Keratinocyte (primary cell): ENCODE measurements around the gene IFNL2. TPM values are rescaled to one million over a fixed set of nuclear protein-coding genes. Genes with fewer than 3 reads are reported as not detected.

ENCODE experiments used
- DNase-seq: peaks from one replicate; pipeline ENCODE4 v3.0.0-alpha.2; 2011; ENCODE audit warnings: low read depth, missing footprints, low spot score
- FAIRE-seq: peaks from 2 replicates; lab custom pipeline; 2011; peaks lifted over from hg19 to GRCh38; lab: Jason Lieb, UNC
- H2AFZ ChIP-seq: 2 replicates; pipeline ENCODE4 v1.6.0; 2012; ENCODE audit warnings: low read length, control low read depth, inconsistent platforms; ENCODE audit not compliant: control insufficient read depth
- H3K27ac ChIP-seq: 2 replicates; pipeline ENCODE4 v1.5.1; 2011; ENCODE audit warnings: low read length; ENCODE audit not compliant: control insufficient read depth, insufficient read depth
- H3K27me3 ChIP-seq: 3 replicates; pipeline ENCODE4 v1.6.0; 2011; ENCODE audit warnings: low read length; ENCODE audit not compliant: control insufficient read depth, insufficient read depth; ENCODE audit errors: extremely low read depth
- H3K36me3 ChIP-seq, 2 experiments: 2 replicates in 1 of 2; 3 replicates in 1 of 2; pipeline ENCODE4 v1.5.1; 2011; ENCODE audit warnings: low read length in 2 of 2, mild to moderate bottlenecking in 1 of 2; ENCODE audit not compliant: control insufficient read depth in 2 of 2, insufficient read depth in 2 of 2; ENCODE audit errors: extremely low read depth in 1 of 2
- H3K4me1 ChIP-seq: 3 replicates; pipeline ENCODE4 v1.5.1; 2011; ENCODE audit warnings: low read length; ENCODE audit not compliant: control insufficient read depth, insufficient read depth; ENCODE audit errors: extremely low read depth
- H3K4me2 ChIP-seq: 3 replicates; pipeline ENCODE4 v1.6.0; 2011; ENCODE audit warnings: low read depth, low read length; ENCODE audit not compliant: control insufficient read depth, insufficient read depth; ENCODE audit errors: extremely low read depth
- H3K4me3 ChIP-seq, 3 experiments: fragments of 200-600 bp in 1 of 3; sonication (generic) in 1 of 3; 2 replicates in 2 of 3; 3 replicates in 1 of 3; pipeline ENCODE4 v1.5.1; 2011 to 2016; ENCODE audit warnings: low read length in 3 of 3, mild to moderate bottlenecking in 3 of 3, control low read depth in 2 of 3, inconsistent platforms in 1 of 3, low read depth in 1 of 3, mixed read lengths in 1 of 3, mixed run types in 1 of 3, moderate library complexity in 1 of 3; ENCODE audit not compliant: control insufficient read depth in 2 of 3, insufficient read depth in 2 of 3; ENCODE audit errors: extremely low read depth in 1 of 3
- H3K79me2 ChIP-seq: 2 replicates; pipeline ENCODE4 v1.6.0; 2012; ENCODE audit warnings: low read length; ENCODE audit not compliant: control insufficient read depth, insufficient read depth
- H3K9ac ChIP-seq: 3 replicates; pipeline ENCODE4 v1.6.0; 2011; ENCODE audit warnings: low read length; ENCODE audit not compliant: control insufficient read depth, insufficient read depth; ENCODE audit errors: extremely low read depth
- H3K9me1 ChIP-seq: 3 replicates; pipeline ENCODE4 v1.6.0; 2011; ENCODE audit warnings: low read length; ENCODE audit not compliant: control insufficient read depth, insufficient read depth; ENCODE audit errors: extremely low read depth
- H3K9me3 ChIP-seq: 2 replicates; pipeline ENCODE4 v1.5.1; 2012; ENCODE audit warnings: low read depth, low read length; ENCODE audit not compliant: control insufficient read depth
- H4K20me1 ChIP-seq: 3 replicates; pipeline ENCODE4 v1.6.0; 2011; ENCODE audit warnings: low read length; ENCODE audit not compliant: control insufficient read depth, insufficient read depth; ENCODE audit errors: extremely low read depth
- CTCF ChIP-seq, 3 experiments: IDR thresholded peaks in 1 of 3; conservative IDR thresholded peaks in 1 of 3; optimal IDR thresholded peaks in 1 of 3; 2 replicates in 2 of 3; 3 replicates in 1 of 3; pipeline versions ENCODE3 to v1.5.1; 2011; ENCODE audit warnings: low read length in 3 of 3, mild to moderate bottlenecking in 3 of 3, moderate library complexity in 2 of 3, control low read depth in 1 of 3, inconsistent platforms in 1 of 3; ENCODE audit not compliant: insufficient read depth in 2 of 3; ENCODE audit errors: extremely low read depth in 1 of 3
- EZH2 ChIP-seq: IDR thresholded peaks from one replicate; pipeline ENCODE4 v1.6.1; 2012; ENCODE audit warnings: inconsistent platforms, mild to moderate bottlenecking, low read length, moderate library complexity
- dilution Hi-C: fragments of 300-500 bp; cut with MboI; formaldehyde crosslinking; loops from one replicate; pipeline ENCODE4 v1.7.0; 2020; ENCODE audit warnings: low sequenced_read_pairs; ENCODE audit not compliant: extremely low pct_ligation_motif_present
- polyA plus RNA-seq, 5 experiments: library from polyadenylated mRNA; depleted of rRNA in 3 of 5; stranded (reverse) in 3 of 5; stranded (forward) in 1 of 5; unstranded in 1 of 5; fragments of >200 nt; gene quantifications; 1 replicate in 1 of 5; 2 replicates in 3 of 5; 3 replicates in 1 of 5; pipeline versions ENCODE4 v1.2.1 to v1.2.3, GENCODE V29; 2011 to 2012; ENCODE audit warnings: missing spikeins in 2 of 5, low read depth in 1 of 5, low replicate concordance in 1 of 5

IFNL2 gene
- polyA plus RNA-seq, 1 donor (not counting 4 experiments of a cell fraction or from before 2014, with no cell fraction given) = not detected

GRCh38 chr19:39318690-39319089, 50.5 kb downstream of the IFNL2 start:
- Histone ChIP-seq H3K9me1 (no peaks in the 10 kb centered on the region), H3K27me3 (peaks cover 20% of the 10 kb centered on the region), H3K79me2 (no peaks in the 10 kb centered on the region), H4K20me1 (peaks cover 3% of the 10 kb centered on the region), H3K36me3 (no peaks in the 10 kb centered on the region), H3K9me3 (no peaks in the 10 kb centered on the region), H3K4me1 (no peaks in the 10 kb centered on the region), H3K27ac (no peak overlapping the region), H3K4me2 (no peak overlapping the region), H3K4me3 (no peak overlapping the region), H3K9ac (no peak overlapping the region), H2AFZ (no peak overlapping the region)
- TF ChIP-seq EZH2 = no peak
- no peak for TF ChIP-seq CTCF (optimal IDR thresholded peaks at IDR 0.05 in 1 of 3, IDR thresholded peaks at IDR 0.05 in 1 of 3, conservative IDR thresholded peaks at IDR 0.05 in 1 of 3; ENCODE audit: extremely low read depth in 1 of 3, insufficient read depth in 2 of 3, low read length in 3 of 3)
- FAIRE-seq (no peak), DNase-seq (no peak)
- dilution Hi-C loops = no loop called here

GRCh38 chr19:39319098-39319891, 51.1 kb downstream of the IFNL2 start:
- dilution Hi-C loops = no loop called here
- TF ChIP-seq EZH2 (no peak), CTCF (optimal IDR thresholded peaks at IDR 0.05 in 1 of 3, IDR thresholded peaks at IDR 0.05 in 1 of 3, conservative IDR thresholded peaks at IDR 0.05 in 1 of 3; ENCODE audit: extremely low read depth in 1 of 3, insufficient read depth in 2 of 3, low read length in 3 of 3) (no peak)
- H3K79me2 ChIP-seq = no peaks in the 10 kb centered on the region
- H3K4me1 ChIP-seq = no peaks in the 10 kb centered on the region
- FAIRE-seq = peak; percentile 32
- DNase-seq = no peak
- H4K20me1 ChIP-seq = peaks cover 3% of the 10 kb centered on the region
- H3K27ac ChIP-seq = no peak overlapping the region
- H3K27me3 ChIP-seq = peaks cover 20% of the 10 kb centered on the region
- no peaks in the 10 kb centered on the region for H3K36me3 ChIP-seq
- no peak overlapping the region for H3K9ac ChIP-seq
- H3K9me3 ChIP-seq = no peaks in the 10 kb centered on the region
- no peak overlapping the region for H3K4me2 ChIP-seq
- no peaks in the 10 kb centered on the region for H3K9me1 ChIP-seq
- H3K4me3 ChIP-seq = no peak overlapping the region
- H2AFZ ChIP-seq = no peak overlapping the region

Other genes starting within 250 kb of the IFNL2 start
- 4.4 to 6.9 TPM (median 4.4 TPM) in 3 replicates for gene FBXO27, start 235.8 kb upstream of the IFNL2 start, polyA plus RNA-seq
- gene ACP7, start 184.0 kb upstream of the IFNL2 start, polyA plus RNA-seq = 0.08 to 0.28 TPM (median 0.09 TPM) in 3 replicates
- gene PAK4, start 142.6 kb upstream of the IFNL2 start, polyA plus RNA-seq = 9.8 to 17.4 TPM (median 11.2 TPM) in 3 replicates
- 2.3 to 6.0 TPM (median 2.8 TPM) in 3 replicates for gene NCCRP1, start 71.4 kb upstream of the IFNL2 start, polyA plus RNA-seq
- not detected in 3 replicates for gene SYCN, start 64.1 kb upstream of the IFNL2 start, polyA plus RNA-seq
- not detected in 3 replicates for gene IFNL3, start 23.4 kb upstream of the IFNL2 start, polyA plus RNA-seq
- not detected in 3 replicates for gene IFNL4, start 19.5 kb upstream of the IFNL2 start, polyA plus RNA-seq
- gene IFNL1, start 28.0 kb downstream of the IFNL2 start, polyA plus RNA-seq = not detected in 3 replicates
- 0.04 to 0.16 TPM (median 0.04 TPM) in 3 replicates for gene LRFN1, start 52.5 kb downstream of the IFNL2 start, polyA plus RNA-seq
- 0.14 TPM in 1 of 3 replicates, not detected in the others for gene GMFG, start 67.6 kb downstream of the IFNL2 start, polyA plus RNA-seq
- gene SAMD4B, start 74.0 kb downstream of the IFNL2 start, polyA plus RNA-seq = 20.9 to 40.5 TPM (median 28.1 TPM) in 3 replicates
- gene PAF1, start 122.7 kb downstream of the IFNL2 start, polyA plus RNA-seq = 30.7 to 53.3 TPM (median 39.4 TPM) in 3 replicates
- 14.7 to 18.8 TPM (median 18.2 TPM) in 3 replicates for gene MED29, start 123.0 kb downstream of the IFNL2 start, polyA plus RNA-seq
- 10.4 to 14.2 TPM (median 12.8 TPM) in 3 replicates for gene ZFP36, start 138.5 kb downstream of the IFNL2 start, polyA plus RNA-seq
- 3.6 to 6.4 TPM (median 5.2 TPM) in 3 replicates for gene PLEKHG2, start 144.3 kb downstream of the IFNL2 start, polyA plus RNA-seq
- 1,323 to 2,302 TPM (median 1,614 TPM) in 3 replicates for gene RPS16, start 167.6 kb downstream of the IFNL2 start, polyA plus RNA-seq
- 46.1 to 83.7 TPM (median 63.2 TPM) in 3 replicates for gene SUPT5H, start 177.2 kb downstream of the IFNL2 start, polyA plus RNA-seq
- 71.6 to 91.5 TPM (median 85.5 TPM) in 3 replicates for gene TIMM50, start 212.4 kb downstream of the IFNL2 start, polyA plus RNA-seq
- 0.80 to 1.1 TPM (median 0.89 TPM) in 3 replicates for gene DLL3, start 230.6 kb downstream of the IFNL2 start, polyA plus RNA-seq
- gene SELENOV, start 246.7 kb downstream of the IFNL2 start, polyA plus RNA-seq = not detected in 3 replicates